ENCODE measurements around the gene SYF2.
"Not testable (repeated sequence)": the region's sequence is repeated elsewhere in the genome, so short reads cannot be mapped to it uniquely, and the experiment has no call there.

SYF2 gene

GRCh38 chr1:25245809-25246599, 13.7 kb upstream of the SYF2 start:
- no peak for DNase-seq

- DNase-seq: no peak
Measured at GRCh38 chr1:25245393-25245792, 13.1 kb upstream of the SYF2 start.

- DNase-seq: no peak
Measured at GRCh38 chr1:25243907-25244306, 11.6 kb upstream of the SYF2 start.

GRCh38 chr1:25239681-25240541, 7.6 kb upstream of the SYF2 start:
- peak; percentile 77 to 83 for DNase-seq

DNA sequence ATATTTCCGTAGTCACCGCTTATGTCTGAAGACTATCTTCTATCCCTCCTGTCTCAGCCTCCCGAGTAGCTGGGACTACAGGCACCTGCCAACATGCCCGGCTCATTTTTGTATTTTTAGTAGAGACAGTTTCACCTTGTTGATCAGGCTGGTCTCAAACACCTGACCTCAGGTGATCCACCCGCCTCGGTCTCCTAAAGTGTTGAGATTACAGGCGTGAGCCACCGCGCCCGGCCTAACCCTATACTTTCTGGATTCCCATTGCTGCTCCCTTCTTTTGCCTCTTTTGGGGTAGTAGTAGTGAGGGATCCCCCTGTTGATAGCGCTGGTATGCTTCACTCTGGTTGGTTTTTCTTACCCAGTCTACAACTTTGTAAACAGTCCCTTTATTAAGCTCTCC, 5.7 kb upstream of the SYF2 start:
- no peak for DNase-seq

- not testable (repeated sequence) for DNase-seq
Measured at GRCh38 chr1:25236261-25236660, 4.0 kb upstream of the SYF2 start.

- not testable (repeated sequence) for DNase-seq
Measured at GRCh38 chr1:25235411-25235810, 3.1 kb upstream of the SYF2 start.

DNA sequence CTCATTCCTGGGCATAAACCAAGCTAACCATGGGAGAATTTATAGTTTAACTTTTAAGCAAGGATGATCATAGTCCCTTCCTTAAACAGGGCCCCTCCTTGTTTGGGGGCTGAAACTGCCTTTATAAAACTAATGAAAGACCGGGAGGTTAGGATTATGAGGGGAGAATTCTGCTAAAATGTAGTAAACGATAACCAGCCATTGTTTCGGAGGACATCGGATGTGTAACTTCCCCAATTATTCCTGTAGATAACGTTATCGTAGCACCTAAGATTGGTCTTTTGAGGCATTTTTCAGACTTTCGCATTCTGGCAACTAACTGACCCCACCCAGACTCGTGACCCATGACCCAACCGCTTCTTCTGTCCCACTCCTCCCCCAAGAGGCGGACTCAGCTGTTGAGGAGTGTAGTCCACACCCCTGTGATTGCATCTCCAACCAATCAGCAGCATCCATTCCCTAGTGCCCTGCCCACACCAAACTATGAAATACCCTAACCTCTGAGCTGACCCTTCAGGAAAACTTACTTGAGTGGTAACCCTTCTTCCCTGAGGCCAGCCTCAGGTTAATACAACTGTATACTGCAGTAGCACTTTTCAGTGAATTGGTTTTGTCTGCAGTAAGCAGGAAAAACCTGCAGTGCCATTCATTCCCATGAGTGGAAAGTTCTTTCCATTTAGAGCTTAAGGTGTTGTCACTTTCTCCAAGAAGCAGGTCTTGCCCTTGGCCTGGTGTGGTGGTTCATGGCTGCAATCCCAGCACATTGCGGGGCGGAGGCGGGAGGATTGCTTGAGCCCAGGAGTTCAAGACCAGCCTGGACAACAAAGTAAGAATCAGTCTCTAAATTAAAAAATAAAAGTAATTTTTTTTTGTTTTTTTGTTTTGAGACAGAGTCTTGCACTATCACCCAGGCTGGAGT, 823 bp upstream of the SYF2 start:
- peak; percentile 31 to 38 for DNase-seq

DNA sequence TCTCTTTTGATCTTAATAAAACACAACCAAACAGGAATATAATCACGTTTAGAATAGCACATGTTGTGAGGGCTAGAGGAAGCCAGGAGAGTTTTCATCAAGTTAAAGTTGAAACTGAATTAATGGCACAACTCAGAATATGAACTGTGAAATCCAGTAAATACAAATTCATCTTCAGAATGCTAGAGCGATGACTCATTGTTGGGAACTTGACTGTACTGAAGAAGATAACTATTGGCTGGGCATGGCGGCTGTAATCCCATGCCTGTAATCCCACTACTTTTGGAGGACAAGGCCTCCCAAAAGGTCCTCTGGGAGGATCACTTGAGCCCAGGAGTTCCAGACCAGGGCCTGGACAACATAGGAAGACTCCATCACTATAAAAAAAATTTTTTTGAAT, 8.8 kb downstream of the SYF2 start:
- no peak for DNase-seq

DNA sequence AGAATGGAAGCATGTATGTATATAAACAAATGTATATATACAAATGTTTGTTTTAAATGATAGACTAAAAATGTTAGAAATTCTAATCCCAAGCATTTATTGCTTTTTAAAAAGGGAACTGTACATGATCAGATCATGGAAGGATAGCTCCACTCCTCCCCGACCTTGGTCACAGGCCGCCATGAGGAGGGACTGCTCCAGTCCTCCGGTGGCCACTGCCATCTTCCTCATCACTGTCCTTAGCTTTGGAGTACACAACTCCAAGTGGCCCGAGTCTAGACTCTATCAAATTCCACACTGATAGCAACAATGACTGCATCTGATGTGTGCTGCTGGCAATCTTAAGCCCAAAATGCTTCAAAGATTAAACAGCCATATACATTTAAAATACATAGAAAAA, 9.7 kb downstream of the SYF2 start:
- DNase-seq: no peak

DNA sequence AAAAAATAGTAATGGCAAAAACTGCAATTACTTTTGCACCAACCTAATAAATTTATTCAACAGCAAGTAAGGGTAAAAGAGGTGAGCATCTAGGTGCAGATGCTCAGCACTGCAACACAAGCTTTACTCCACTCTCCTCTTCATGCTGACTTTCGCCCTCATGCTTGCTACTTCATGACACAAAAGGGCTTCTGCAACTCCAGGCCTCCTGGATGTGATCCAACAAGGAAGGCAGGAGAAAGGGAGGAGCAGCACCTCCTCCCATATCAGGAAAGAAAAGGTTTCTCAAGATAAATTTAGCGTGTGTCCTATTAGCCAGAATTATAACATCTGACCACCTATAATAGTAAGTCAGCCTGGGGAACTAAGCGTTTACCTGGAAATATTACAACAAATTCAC, 11.6 kb downstream of the SYF2 start:
- no peak for DNase-seq

DNA sequence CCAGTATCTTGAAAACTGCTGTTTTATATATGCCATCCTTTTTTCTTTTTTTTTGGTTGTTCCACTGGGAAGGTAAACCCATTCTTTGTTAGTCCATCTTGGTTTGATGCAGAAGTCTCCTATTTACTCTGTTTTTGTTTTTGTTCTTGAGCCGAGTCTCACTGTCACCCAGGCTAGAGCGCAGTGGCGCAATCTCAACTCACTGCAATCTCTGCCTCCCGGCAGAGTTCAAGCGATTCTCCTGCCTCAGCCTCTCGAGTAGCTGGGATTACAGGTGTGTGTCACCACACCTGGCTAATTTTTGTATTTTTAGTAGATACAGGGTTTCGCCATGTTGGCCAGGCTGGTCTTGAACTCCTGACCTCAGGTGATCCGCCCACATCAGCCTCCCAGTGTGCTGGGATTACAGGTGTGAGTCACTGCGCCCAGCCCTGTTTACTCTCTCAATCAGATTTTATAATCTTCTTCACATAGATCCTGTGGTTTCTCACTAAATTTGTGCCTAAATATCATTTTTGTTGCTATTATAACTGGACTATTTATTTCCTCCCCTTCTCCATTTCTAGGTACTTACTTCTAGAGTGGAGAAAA, 12.5 kb downstream of the SYF2 start:
- no peak for DNase-seq

DNA sequence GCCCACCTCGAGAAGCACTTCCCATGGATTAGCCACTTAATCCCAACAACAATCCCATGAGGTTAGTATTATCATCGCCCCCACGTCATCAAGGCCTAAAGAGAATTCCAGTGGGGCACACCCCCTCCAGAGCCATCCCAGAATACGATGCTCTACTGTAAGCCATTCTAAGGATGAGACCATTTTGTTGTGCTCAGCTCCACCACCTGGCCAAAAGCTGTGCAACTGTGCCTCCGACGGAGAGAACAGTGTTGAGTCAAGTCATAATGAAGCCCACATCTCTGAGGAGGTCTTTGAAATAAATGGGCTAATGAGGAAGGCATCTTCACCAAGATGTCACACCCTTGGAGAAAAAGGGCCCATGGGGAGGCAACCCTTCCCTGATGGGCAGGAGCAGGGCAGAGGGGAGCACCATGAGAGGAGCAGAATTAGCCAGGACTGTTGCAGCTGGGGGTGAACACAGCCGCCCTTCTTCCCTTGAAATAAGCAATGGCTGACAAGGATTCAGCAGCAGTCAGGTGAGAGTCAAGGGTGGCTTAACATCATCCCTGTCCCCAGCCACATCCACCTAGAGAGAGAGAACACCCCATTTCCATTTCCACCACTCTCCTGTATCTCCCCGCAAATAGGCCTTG, 14.6 kb downstream of the SYF2 start:
- DNase-seq: no peak

- DNase-seq: no peak
Measured at GRCh38 chr1:25217015-25217414, 15.3 kb downstream of the SYF2 start.

- DNase-seq: no peak
Measured at GRCh38 chr1:25216123-25216522, 16.2 kb downstream of the SYF2 start.

GRCh38 chr1:25212725-25213124, 19.6 kb downstream of the SYF2 start:
- no peak for DNase-seq

DNA sequence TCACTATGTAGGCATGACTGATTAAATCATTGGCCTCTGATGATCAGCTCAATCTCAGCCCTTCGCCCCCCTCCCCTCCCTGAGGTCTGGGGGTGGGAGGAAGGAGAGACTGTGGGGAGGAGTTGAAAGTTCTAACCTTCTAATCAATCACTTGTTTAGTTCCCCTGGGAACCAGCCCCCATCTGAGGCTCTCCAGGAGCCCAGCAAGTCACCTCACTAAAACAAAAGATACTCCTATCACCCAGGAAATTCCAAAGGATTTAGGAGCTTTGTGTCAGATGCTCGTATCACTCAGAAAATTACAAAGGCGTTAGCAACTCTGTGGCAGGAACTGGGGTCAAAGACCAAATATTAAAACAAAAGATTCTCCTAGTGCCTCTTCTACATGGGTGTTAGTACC, 21.6 kb downstream of the SYF2 start:
- DNase-seq: no peak

DNA sequence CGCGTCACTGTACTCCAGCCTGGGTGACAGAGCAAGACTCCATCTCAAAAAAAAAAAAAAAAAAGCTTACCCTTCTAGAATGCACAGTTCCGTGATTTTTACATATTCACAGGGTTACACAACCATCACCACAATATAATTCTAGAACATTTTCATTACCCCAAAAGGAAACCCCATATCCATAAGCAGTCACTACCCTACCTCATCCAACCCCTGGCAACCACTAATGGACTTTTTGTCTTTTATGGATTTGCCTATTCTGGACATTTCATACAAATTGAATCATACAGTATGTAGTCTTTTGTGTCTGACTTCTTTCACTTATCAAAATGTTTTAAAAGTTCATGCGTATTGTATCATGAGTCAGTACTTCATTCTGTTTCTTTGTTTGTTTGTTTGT, 22.8 kb downstream of the SYF2 start:
- no peak for DNase-seq

GRCh38 chr1:25208561-25209222, 23.6 kb downstream of the SYF2 start:
- no peak for DNase-seq

- no peak for DNase-seq
Measured at GRCh38 chr1:25208092-25208491, 24.2 kb downstream of the SYF2 start.

GRCh38 chr1:25206201-25206600, 26.1 kb downstream of the SYF2 start:
- DNase-seq: no peak

GRCh38 chr1:25205786-25206185, 26.5 kb downstream of the SYF2 start:
- DNase-seq: no peak

Data from stimulated activated CD4-positive, alpha-beta T cell treated with anti-CD3 and anti-CD28 coated beads, Interleukin-4, amount 100 ng/mL, for 4 hours (primary cell).